VCaP (cell line): ENCODE results near the gene FGF14.

Source experiments
- H3K27ac ChIP-seq: fragments of 450-650 bp; 2 replicates; pipeline ENCODE4 v1.5.1; 2017
- CTCF ChIP-seq: fragments of 450-650 bp; conservative IDR thresholded peaks from 2 replicates; pipeline ENCODE4 v1.5.1; 2017; ENCODE audit warnings: mild to moderate bottlenecking, moderate library complexity

The FGF14 gene

GRCh38 chr13:102003848-102004570 lies 397.8 kb downstream of the FGF14 start:
- no peak overlapping the region for H3K27ac ChIP-seq
- TF ChIP-seq CTCF: no peak

GRCh38 chr13:102002287-102002686 lies 399.6 kb downstream of the FGF14 start:
- TF ChIP-seq CTCF: no peak

GRCh38 chr13:102000764-102001163 lies 401.1 kb downstream of the FGF14 start:
- H3K27ac ChIP-seq: no peak overlapping the region
- TF ChIP-seq CTCF: no peak

More at GRCh38 chr13:102002287-102002686, 399.6 kb downstream of the FGF14 start:
- H3K27ac ChIP-seq: no peak overlapping the region

GRCh38 chr13:101998129-101998528 lies 403.7 kb downstream of the FGF14 start:
- TF ChIP-seq CTCF: no peak
- H3K27ac ChIP-seq: no peak overlapping the region

DNA sequence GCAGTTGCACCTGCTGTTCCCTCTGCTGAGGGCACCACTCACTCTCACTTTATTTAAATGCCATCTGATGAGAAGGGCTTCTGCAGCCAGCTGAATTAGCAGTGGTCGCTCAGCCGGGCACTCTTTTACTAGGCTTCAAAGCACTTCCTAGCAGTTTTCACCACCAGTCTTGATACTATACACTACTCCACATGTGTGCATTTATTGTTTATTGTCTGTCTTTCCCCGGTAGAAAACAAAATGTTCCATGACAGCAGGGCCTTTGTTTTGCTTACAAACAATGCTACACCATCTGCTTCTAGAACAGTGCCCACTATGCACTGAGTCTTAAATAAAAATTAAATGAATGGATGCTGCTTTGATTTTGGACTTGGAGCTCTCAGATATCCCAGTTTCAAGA lies 404.9 kb downstream of the FGF14 start:
- TF ChIP-seq CTCF: no peak
- no peak overlapping the region for H3K27ac ChIP-seq

GRCh38 chr13:101989798-101990350 lies 412.0 kb downstream of the FGF14 start:
- no peak overlapping the region for H3K27ac ChIP-seq
- no peak for TF ChIP-seq CTCF

- H3K27ac ChIP-seq: no peak overlapping the region
- TF ChIP-seq CTCF: no peak
These were observed 413.7 kb downstream of the FGF14 start for GRCh38 chr13:101988140-101988539.
